Heart left ventricle (tissue), 16 donors: ENCODE measurements around the gene IL17D. TPM values are rescaled to one million over a fixed set of nuclear protein-coding genes. Genes with fewer than 3 reads are reported as not detected.

Source experiments
- ATAC-seq, 4 donors: fragments of 200-7000 bp; cut with Tn5 transposase; one replicate each; pipeline ENCODE4 v1.9.1; 2020 to 2022; ENCODE audit warnings: moderate library complexity in 4 of 4, mild to moderate bottlenecking in 3 of 4, moderate number of reproducible peaks in 1 of 4
- DNase-seq, 5 donors: peaks; one replicate each; pipeline ENCODE4 v3.0.0-alpha.2; 2020
- H3K27ac ChIP-seq, 12 donors: fragments of 200-600 bp; sonication (generic) in 4 of 12; one replicate each; pipeline versions ENCODE4 v1.5.0 to v1.8.0; 2016 to 2022; ENCODE audit warnings: mild to moderate bottlenecking in 2 of 12
- H3K27me3 ChIP-seq, 9 donors: fragments of 200-600 bp; sonication (generic) in 2 of 9; one replicate each; pipeline versions ENCODE4 v1.5.1 to v1.8.0; 2016 to 2022; ENCODE audit warnings: mild to moderate bottlenecking in 3 of 9
- H3K36me3 ChIP-seq, 9 donors: fragments of 200-600 bp; sonication (generic) in 2 of 9; one replicate each; pipeline versions ENCODE4 v1.5.0 to v1.8.0; 2018 to 2022; ENCODE audit warnings: mild to moderate bottlenecking in 2 of 9
- H3K4me1 ChIP-seq, 12 donors: fragments of 200-600 bp; sonication (generic) in 4 of 12; one replicate each; pipeline versions ENCODE4 v1.5.0 to v1.8.0; 2016 to 2022; ENCODE audit warnings: mild to moderate bottlenecking in 3 of 12
- H3K4me3 ChIP-seq, 12 donors: fragments of 200-600 bp; sonication (generic) in 4 of 12; one replicate each; pipeline versions ENCODE4 v1.5.0 to v1.8.0; 2017 to 2022; ENCODE audit warnings: mild to moderate bottlenecking in 9 of 12, moderate library complexity in 4 of 12
- H3K9me3 ChIP-seq, 12 donors: fragments of 200-600 bp; sonication (generic) in 4 of 12; one replicate each; pipeline versions ENCODE4 v1.5.0 to v1.8.0; 2016 to 2022; ENCODE audit warnings: mild to moderate bottlenecking in 1 of 12
- POLR2A ChIP-seq, 2 donors: fragments of 450-650 bp; IDR thresholded peaks; one replicate each; pipeline ENCODE4 v1.6.1; 2017; ENCODE audit warnings: antibody characterized with exemption in 2 of 2, mild to moderate bottlenecking in 2 of 2, moderate library complexity in 2 of 2
- WGBS, 4 donors: extraction: QIAGEN DNeasy Blood & Tissue Kit in 2 of 4; methylation state at CpG; one replicate each; pipeline versions ENCODE4 v1.1.5 to v1.1.7; 2013 to 2018; 5-methylcytosine and 5-hydroxymethylcytosine counted together
- intact Hi-C, 10 donors: fragments of 100-400 bp; cut with DNase I; formaldehyde crosslinking; loops; one replicate each; pipeline versions ENCODE4 v1.11.1 to v1.14.2; 2022
- polyA plus RNA-seq, 2 donors: library from polyadenylated mRNA; stranded (reverse); fragments of 200-250 nt; gene quantifications; one replicate each; pipeline ENCODE4 v1.2.3, GENCODE V29; 2013
- total RNA-seq, 9 donors: library from RNA; depleted of rRNA in 2 of 9; stranded (reverse); fragments of >200 nt in 2 of 9; fragmentation: NEBNext Ultra II Directional in 3 of 9; extraction: Animal tissue kit (Norgen Biotek cat#: 25700) in 3 of 9; gene quantifications; one replicate each; pipeline versions ENCODE4 v1.1.0 to v1.2.4, GENCODE V29; 2016 to 2023
- TF ChIP-seq, protein P1 (sequence below), 12 donors: fragments of 200-600 bp; sonication (generic) in 4 of 12; IDR thresholded peaks; one replicate each; pipeline versions ENCODE4 v1.5.0 to v1.8.0; 2018 to 2022; ENCODE audit warnings: antibody characterized with exemption in 12 of 12, mild to moderate bottlenecking in 5 of 12
- donor health status: ischemic (EF 13 %, LVEDD 7.1; RV severe dilation, severe dysfunction).
- donor health status: healthy with polysubstance abuse.
- donor health status: DM: no; HTN: yes; CAD: no.
- donor health status: DM: no; HTN: no; CAD: no.
- donor health status: ischemic (EF 25% LVEDD 6.9; RV normal size, moderate dysfunction).
- donor health status: ischemic (EF 25% LVEDD 5.7; RV mildly dilated, moderate dysfunction).
- donor health status: healthy.
- donor health status: DM: yes; HTN: yes; CAD: no.
- donor health status: ischemic (EF 35%, LVEDD 5.7; RV mildly dilated, moderate dysfunction).
- donor health status: nonischemic (EF 11% LVEDD 7.7; RV severe dilation, severe dysfunction).
- donor health status: DM: yes; HTN: yes; CAD: no.
- donor health status: PGD.
- donor health status: ischemic (EF 29% LVEDD 5.4; RV normal size, mild dysfunction).
- donor health status: nonischemic (EF 23%, LVEDD 6.1; RV moderate dilation, normal function).

Gene IL17D
- total and polyA plus RNA-seq, 11 donors: 0.30 to 1.6 (median 0.76) TPM

DNA sequence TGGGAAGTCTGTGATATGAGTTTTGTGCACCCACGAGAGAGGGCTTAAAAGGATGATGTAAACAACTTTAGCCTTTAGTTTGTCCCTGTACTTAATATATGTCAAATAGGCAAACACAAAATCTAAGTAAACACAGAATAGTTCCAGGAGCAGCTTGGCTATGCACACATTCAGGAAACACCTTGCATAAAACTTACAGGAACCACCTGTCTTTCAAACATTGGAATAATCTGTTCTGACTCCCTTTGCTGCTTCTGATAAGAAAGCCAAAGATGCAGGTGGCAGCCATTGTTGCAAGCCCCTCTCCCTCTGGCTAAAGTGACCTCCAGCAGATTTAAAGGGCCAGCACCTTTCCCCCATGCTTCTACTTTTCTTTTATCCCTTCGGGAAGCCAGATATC is 65.6 kb downstream of the IL17D start:
- intact Hi-C loops: no loop called here
- H3K27me3 ChIP-seq: no peaks in the 10 kb centered on the region

DNA sequence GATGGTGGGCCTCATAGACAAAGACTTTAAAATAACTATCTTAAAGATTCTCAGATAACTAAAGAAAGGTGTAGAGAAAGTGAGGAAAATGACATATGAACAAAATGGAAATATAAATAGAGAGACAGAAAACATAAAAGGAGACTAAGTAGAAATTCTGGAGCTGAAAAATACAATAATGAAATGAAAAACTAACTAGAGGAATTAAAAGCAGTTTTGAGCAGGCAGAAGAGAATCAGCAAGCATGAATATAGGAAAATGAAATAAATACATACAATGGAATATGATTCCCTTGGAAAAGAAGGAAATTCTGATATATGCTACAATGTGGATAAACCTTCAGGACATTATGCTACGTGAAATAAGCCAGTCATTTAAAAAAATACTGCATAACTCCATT is 66.3 kb downstream of the IL17D start:
- TF ChIP-seq POLR2A (IDR thresholded peaks at IDR 0.05): no peak
- TF ChIP-seq, protein P1, sequence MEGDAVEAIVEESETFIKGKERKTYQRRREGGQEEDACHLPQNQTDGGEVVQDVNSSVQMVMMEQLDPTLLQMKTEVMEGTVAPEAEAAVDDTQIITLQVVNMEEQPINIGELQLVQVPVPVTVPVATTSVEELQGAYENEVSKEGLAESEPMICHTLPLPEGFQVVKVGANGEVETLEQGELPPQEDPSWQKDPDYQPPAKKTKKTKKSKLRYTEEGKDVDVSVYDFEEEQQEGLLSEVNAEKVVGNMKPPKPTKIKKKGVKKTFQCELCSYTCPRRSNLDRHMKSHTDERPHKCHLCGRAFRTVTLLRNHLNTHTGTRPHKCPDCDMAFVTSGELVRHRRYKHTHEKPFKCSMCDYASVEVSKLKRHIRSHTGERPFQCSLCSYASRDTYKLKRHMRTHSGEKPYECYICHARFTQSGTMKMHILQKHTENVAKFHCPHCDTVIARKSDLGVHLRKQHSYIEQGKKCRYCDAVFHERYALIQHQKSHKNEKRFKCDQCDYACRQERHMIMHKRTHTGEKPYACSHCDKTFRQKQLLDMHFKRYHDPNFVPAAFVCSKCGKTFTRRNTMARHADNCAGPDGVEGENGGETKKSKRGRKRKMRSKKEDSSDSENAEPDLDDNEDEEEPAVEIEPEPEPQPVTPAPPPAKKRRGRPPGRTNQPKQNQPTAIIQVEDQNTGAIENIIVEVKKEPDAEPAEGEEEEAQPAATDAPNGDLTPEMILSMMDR (IDR thresholded peaks at IDR 0.05): no peak
- no peak for ATAC-seq
- Histone ChIP-seq H3K4me3 (no peak overlapping the region), H3K27ac (no peak overlapping the region), H3K27me3 (no peaks in the 10 kb centered on the region), H3K36me3 (peaks cover 0 to 23% (median 2%) of the 10 kb centered on the region in 9 donors), H3K4me1 (peaks cover 0 to 14% (median 8%) of the 10 kb centered on the region in 12 donors), H3K9me3 (peaks cover 0 to 38% (median 9%) of the 10 kb centered on the region in 12 donors)
- intact Hi-C loops: loop anchor here in 5 of 10 donors (5.0 to 10.0 kb wide), 7 partner anchors 42 to 132 kb away; partner anchors contain the start of gene XPO4 (in 1 of the 5)
- DNase-seq: no peak
- 94 to 99% (median 97%) methylated on average over 1 of the region's 1 CpG for WGBS, 4 donors

More for the DNA sequence above, 65.6 kb downstream of the IL17D start:
- 34 to 80% (median 64%) methylated on average over 2 of the region's 2 CpGs for WGBS, 4 donors
- ATAC-seq (no peak), DNase-seq (no peak)
- H3K36me3 ChIP-seq: peaks cover 0 to 23% (median 2%) of the 10 kb centered on the region in 9 donors
- TF ChIP-seq, protein P1 (IDR thresholded peaks at IDR 0.05): no peak
- H3K9me3 ChIP-seq: peaks cover 0 to 38% (median 9%) of the 10 kb centered on the region in 12 donors
- H3K4me3 ChIP-seq: no peak overlapping the region
- H3K27ac ChIP-seq: no peak overlapping the region
- peaks cover 0 to 11% (median 8%) of the 10 kb centered on the region in 12 donors for H3K4me1 ChIP-seq

Other genes starting within 250 kb of the IL17D start
- gene CRYL1, start 177.8 kb upstream of the IL17D start, total RNA-seq: 10 to 100 TPM; 14.9 to 36.5 (median 22.3) TPM
- 10 to 100 TPM; 10.7 to 19.4 TPM for gene CRYL1, start 177.8 kb upstream of the IL17D start, polyA plus RNA-seq
- gene IFT88, start 136.5 kb upstream of the IL17D start, total RNA-seq: 10 to 100 TPM in 2 of 9 donors, 1 to 10 TPM in 7; 6.9 to 11.4 (median 8.5) TPM
- 1 to 10 TPM; 3.4 to 8.2 TPM for gene IFT88, start 136.5 kb upstream of the IL17D start, polyA plus RNA-seq
- gene EEF1AKMT1, start 70.3 kb downstream of the IL17D start, total RNA-seq: 10 to 100 TPM in 2 of 9 donors, 1 to 10 TPM in 7; 4.5 to 10.2 (median 8.3) TPM
- 1 to 10 TPM; 8.8 to 8.9 TPM for gene EEF1AKMT1, start 70.3 kb downstream of the IL17D start, polyA plus RNA-seq
- gene XPO4, start 199.0 kb downstream of the IL17D start, total RNA-seq: 10 to 100 TPM; 18.5 to 53.7 (median 28.4) TPM
- gene XPO4, start 199.0 kb downstream of the IL17D start, polyA plus RNA-seq: 1 to 10 TPM; 4.8 to 6.8 TPM